Thoracic aorta (tissue), 2 donors: Measurements from ENCODE around the gene IQSEC2. TPM values are rescaled to one million over a fixed set of nuclear protein-coding genes. Genes with fewer than 3 reads are reported as not detected.

Source experiments
- ATAC-seq: fragments of 150-250 bp; one replicate; pipeline ENCODE4 v1.8.0; 2017; ENCODE audit warnings: low read depth; ENCODE audit not compliant: insufficient number of reproducible peaks, low FRiP score
- DNase-seq: peaks from one replicate; pipeline ENCODE4 v3.0.0-alpha.2; 2020; ENCODE audit warnings: low spot score
- H3K27ac ChIP-seq, 2 donors: fragments of 200-600 bp; sonication (generic); 1 replicate in 1 of 2; 2 replicates in 1 of 2; pipeline ENCODE4 v1.5.1; 2016; ENCODE audit warnings: mild to moderate bottlenecking in 2 of 2, moderate library complexity in 2 of 2
- H3K27me3 ChIP-seq: fragments of 200-600 bp; sonication (generic); replicated peaks from 2 replicates; pipeline ENCODE4 v1.6.0; 2016; ENCODE audit warnings: mild to moderate bottlenecking; ENCODE audit not compliant: insufficient read depth
- H3K36me3 ChIP-seq: fragments of 200-600 bp; sonication (generic); one replicate; pipeline ENCODE4 v1.5.1; 2016
- H3K4me1 ChIP-seq, 2 donors: fragments of 200-600 bp; sonication (generic); 1 replicate in 1 of 2; 2 replicates in 1 of 2; pipeline versions ENCODE4 v1.5.1 to v1.6.0; 2016; ENCODE audit warnings: low read depth in 2 of 2, mild to moderate bottlenecking in 1 of 2; ENCODE audit not compliant: control insufficient read depth in 1 of 2
- H3K4me3 ChIP-seq: fragments of 200-600 bp; sonication (generic); 2 replicates; pipeline ENCODE4 v1.5.1; 2016; ENCODE audit warnings: mild to moderate bottlenecking
- H3K9me3 ChIP-seq: fragments of 200-600 bp; sonication (generic); 2 replicates; pipeline ENCODE4 v1.5.1; 2016
- CTCF ChIP-seq: fragments of 200-600 bp; sonication (generic); IDR thresholded peaks from one replicate; pipeline ENCODE4 v1.5.1; 2019; ENCODE audit warnings: antibody characterized with exemption
- total RNA-seq, 2 donors: library from RNA; depleted of rRNA; stranded (reverse); fragments of >200 nt; gene quantifications; one replicate each; pipeline versions ENCODE4 v1.1.0 to v1.2.3, GENCODE V29; 2016

Gene IQSEC2
- total RNA-seq, 2 donors from 2014 or later = 12.2 to 21.1 TPM

- DNase-seq (no peak), ATAC-seq (no peak)
- Histone ChIP-seq H3K27ac (no peak overlapping the region), H3K4me1 (no peaks in the 10 kb centered on the region), H3K36me3 (no peaks in the 10 kb centered on the region), H3K27me3 (no peaks in the 10 kb centered on the region), H3K4me3 (no peak overlapping the region), H3K9me3 (no peaks in the 10 kb centered on the region)
- no peak for TF ChIP-seq CTCF
These were observed 13.2 kb downstream of the IQSEC2 start for GRCh38 chrX:53268173-53268572.

- no peak for ATAC-seq
- no peak for TF ChIP-seq CTCF
These were observed 14.5 kb downstream of the IQSEC2 start for GRCh38 chrX:53266914-53267313.

GRCh38 chrX:53265771-53266574 lies 15.4 kb downstream of the IQSEC2 start:
- H3K36me3 ChIP-seq = no peaks in the 10 kb centered on the region
- H3K4me3 ChIP-seq = no peak overlapping the region
- no peaks in the 10 kb centered on the region for H3K9me3 ChIP-seq
- TF ChIP-seq CTCF = no peak
- H3K27ac ChIP-seq = no peak overlapping the region
- no peaks in the 10 kb centered on the region for H3K27me3 ChIP-seq
- ATAC-seq = no peak
- no peak for DNase-seq
- no peaks in the 10 kb centered on the region for H3K4me1 ChIP-seq

More at GRCh38 chrX:53266914-53267313, 14.5 kb downstream of the IQSEC2 start:
- no peak for DNase-seq
- Histone ChIP-seq H3K27me3 (no peaks in the 10 kb centered on the region), H3K9me3 (no peaks in the 10 kb centered on the region), H3K4me1 (no peaks in the 10 kb centered on the region), H3K36me3 (no peaks in the 10 kb centered on the region), H3K4me3 (no peak overlapping the region), H3K27ac (no peak overlapping the region)

- Histone ChIP-seq H3K4me3 (no peak overlapping the region), H3K27ac (no peak overlapping the region), H3K4me1 (no peaks in the 10 kb centered on the region), H3K27me3 (no peaks in the 10 kb centered on the region), H3K9me3 (no peaks in the 10 kb centered on the region), H3K36me3 (no peaks in the 10 kb centered on the region)
- no peak for ATAC-seq
- no peak for TF ChIP-seq CTCF
- DNase-seq = no peak
These were observed 17.7 kb downstream of the IQSEC2 start for GRCh38 chrX:53263597-53264094.

GRCh38 chrX:53262918-53263394 lies 18.4 kb downstream of the IQSEC2 start:
- DNase-seq (no peak), ATAC-seq (no peak)
- no peak overlapping the region for H3K27ac ChIP-seq
- no peaks in the 10 kb centered on the region for H3K9me3 ChIP-seq
- H3K4me1 ChIP-seq = no peaks in the 10 kb centered on the region
- H3K4me3 ChIP-seq = no peak overlapping the region
- H3K36me3 ChIP-seq = no peaks in the 10 kb centered on the region
- TF ChIP-seq CTCF = no peak
- H3K27me3 ChIP-seq = no peaks in the 10 kb centered on the region
